Measurements from ENCODE around the gene ARHGAP29. TPM values are rescaled to one million over a fixed set of nuclear protein-coding genes. Genes with fewer than 3 reads are reported as not detected.

Gene ARHGAP29
- total RNA-seq, 1 experiment from 2014 or later = 161 TPM

DNA sequence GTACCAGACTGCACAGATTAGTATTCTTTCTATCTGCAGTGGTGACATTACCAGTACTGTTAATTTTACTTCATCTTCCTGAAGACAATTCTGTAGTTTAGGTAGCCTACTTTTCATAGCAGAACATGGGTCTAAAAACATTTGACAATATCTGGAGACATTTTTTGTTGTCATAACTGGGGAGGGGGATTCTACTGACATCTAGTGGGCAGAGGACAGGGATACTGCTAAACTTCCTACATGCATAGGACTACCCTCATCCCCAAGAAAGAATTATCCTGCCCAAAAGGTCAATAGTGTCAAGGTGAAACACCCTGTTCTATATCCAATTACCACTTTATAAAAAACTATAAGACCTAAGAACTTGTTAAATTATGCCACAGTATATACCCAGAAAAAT, 3.4 kb upstream of the ARHGAP29 start:
- Histone ChIP-seq H3K36me3 (ENCODE audit: low read depth, low read length) (peaks cover 27% of the 10 kb centered on the region), H3K4me1 (ENCODE audit: insufficient read depth, low read length) (peaks cover 43% of the 10 kb centered on the region), H2AFZ (ENCODE audit: low read length) (no peak overlapping the region), H4K20me1 (ENCODE audit: low read length) (peaks cover 32% of the 10 kb centered on the region), H3K4me2 (ENCODE audit: low read length) (peak overlapping the region; percentile 83), H3K9me2 (replicated peaks; ENCODE audit: low read length) (no peaks in the 10 kb centered on the region), H3K27ac (ENCODE audit: low read length) (peak overlapping the region; percentile 17; the same call in 1 of the 2 replicates), H3K9me3 (ENCODE audit: low read length) (no peaks in the 10 kb centered on the region), H3K79me2 (ENCODE audit: low read length) (peaks cover 99% of the 10 kb centered on the region), H3F3A (ENCODE audit: low read length, unreplicated experiment) (peaks cover 13% of the 10 kb centered on the region), H3K27me3 (ENCODE audit: low read length) (no peaks in the 10 kb centered on the region), H3K4me3 (ENCODE audit: low read length) (peak overlapping the region; percentile 15; the same call in 1 of the 2 replicates), H3K9ac (ENCODE audit: low read length) (no peak overlapping the region)
- POLR2A ChIA-PET (ENCODE audit: unreplicated experiment) = no interaction called here
- CTCF ChIA-PET = no interaction called here
- ATAC-seq (no peak), DNase-seq (peak; percentile 47)
- TF ChIP-seq EZH2 (IDR thresholded peaks at IDR 0.05; ENCODE audit: low read length, unreplicated experiment) (no peak), EZH2phosphoT487 (IDR thresholded peaks at IDR 0.05; ENCODE audit: borderline replicate concordance, low read length) (no peak)
- TF ChIP-seq, protein P1, sequence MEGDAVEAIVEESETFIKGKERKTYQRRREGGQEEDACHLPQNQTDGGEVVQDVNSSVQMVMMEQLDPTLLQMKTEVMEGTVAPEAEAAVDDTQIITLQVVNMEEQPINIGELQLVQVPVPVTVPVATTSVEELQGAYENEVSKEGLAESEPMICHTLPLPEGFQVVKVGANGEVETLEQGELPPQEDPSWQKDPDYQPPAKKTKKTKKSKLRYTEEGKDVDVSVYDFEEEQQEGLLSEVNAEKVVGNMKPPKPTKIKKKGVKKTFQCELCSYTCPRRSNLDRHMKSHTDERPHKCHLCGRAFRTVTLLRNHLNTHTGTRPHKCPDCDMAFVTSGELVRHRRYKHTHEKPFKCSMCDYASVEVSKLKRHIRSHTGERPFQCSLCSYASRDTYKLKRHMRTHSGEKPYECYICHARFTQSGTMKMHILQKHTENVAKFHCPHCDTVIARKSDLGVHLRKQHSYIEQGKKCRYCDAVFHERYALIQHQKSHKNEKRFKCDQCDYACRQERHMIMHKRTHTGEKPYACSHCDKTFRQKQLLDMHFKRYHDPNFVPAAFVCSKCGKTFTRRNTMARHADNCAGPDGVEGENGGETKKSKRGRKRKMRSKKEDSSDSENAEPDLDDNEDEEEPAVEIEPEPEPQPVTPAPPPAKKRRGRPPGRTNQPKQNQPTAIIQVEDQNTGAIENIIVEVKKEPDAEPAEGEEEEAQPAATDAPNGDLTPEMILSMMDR (conservative IDR thresholded peaks at IDR 0.05; ENCODE audit: low read depth, low read length) = peak; percentile 58
- intact Hi-C loops (cut with micrococcal nuclease) = loop anchor here (10.0 kb wide), 1 partner anchor 224 kb away; no protein-coding TSS in a partner anchor
- no TSS peak for BruUV-seq (replicated peaks)

DNA sequence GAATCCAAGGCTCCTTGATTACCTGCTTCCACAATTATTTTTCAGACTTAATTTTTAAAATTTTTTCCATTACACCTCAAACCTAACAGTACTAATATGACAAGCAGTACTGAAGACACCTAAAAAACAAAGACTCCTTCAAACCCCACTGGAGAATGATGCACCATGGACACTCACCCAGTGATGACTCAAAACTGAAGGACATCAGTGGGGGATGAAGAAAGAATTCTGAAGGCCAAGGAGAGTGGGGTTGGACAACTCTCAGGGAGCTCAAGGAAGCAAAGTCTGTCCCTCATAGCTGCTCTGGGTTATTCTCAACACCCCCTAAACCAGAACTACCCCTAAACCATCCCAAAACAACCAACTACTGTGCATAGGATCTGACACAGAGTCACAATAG, 2.4 kb upstream of the ARHGAP29 start:
- Histone ChIP-seq H3K4me2 (ENCODE audit: low read length) (peak overlapping the region; percentile 83), H3K79me2 (ENCODE audit: low read length) (peaks cover 99% of the 10 kb centered on the region), H3K9me2 (replicated peaks; ENCODE audit: low read length) (no peaks in the 10 kb centered on the region), H3K27ac (ENCODE audit: low read length) (peak overlapping the region; percentile 48; the same call in 1 of the 2 replicates), H4K20me1 (ENCODE audit: low read length) (peaks cover 43% of the 10 kb centered on the region), H3K4me3 (ENCODE audit: low read length) (peak overlapping the region; percentile 96; the same call in 1 of the 2 replicates), H3K9me3 (ENCODE audit: low read length) (no peaks in the 10 kb centered on the region), H3K27me3 (ENCODE audit: low read length) (no peaks in the 10 kb centered on the region), H2AFZ (ENCODE audit: low read length) (no peak overlapping the region), H3K36me3 (ENCODE audit: low read depth, low read length) (peaks cover 35% of the 10 kb centered on the region), H3F3A (ENCODE audit: low read length, unreplicated experiment) (peaks cover 6% of the 10 kb centered on the region), H3K9ac (ENCODE audit: low read length) (no peak overlapping the region), H3K4me1 (ENCODE audit: insufficient read depth, low read length) (peaks cover 43% of the 10 kb centered on the region)
- ChIA-PET CTCF (no interaction called here), POLR2A (ENCODE audit: unreplicated experiment) (interaction anchor here (1.0 kb wide), 1 partner anchor 85 kb away, joined by 3 read pairs; no protein-coding TSS in a partner anchor)
- ATAC-seq (0 out of 2 replicates have a peak, but pooled peaks have one; percentile 3), DNase-seq (peak; percentile 48)
- intact Hi-C loops (cut with micrococcal nuclease) = loop anchor here (10.0 kb wide), 3 partner anchors 175 to 225 kb away; partner anchors contain the start of gene ABCD3
- TF ChIP-seq EZH2phosphoT487 (IDR thresholded peaks at IDR 0.05; ENCODE audit: borderline replicate concordance, low read length) (no peak), EZH2 (IDR thresholded peaks at IDR 0.05; ENCODE audit: low read length, unreplicated experiment) (no peak)
- TF ChIP-seq, protein P1 (conservative IDR thresholded peaks at IDR 0.05; ENCODE audit: low read depth, low read length) = no peak
- no TSS peak for BruUV-seq (replicated peaks)

DNA sequence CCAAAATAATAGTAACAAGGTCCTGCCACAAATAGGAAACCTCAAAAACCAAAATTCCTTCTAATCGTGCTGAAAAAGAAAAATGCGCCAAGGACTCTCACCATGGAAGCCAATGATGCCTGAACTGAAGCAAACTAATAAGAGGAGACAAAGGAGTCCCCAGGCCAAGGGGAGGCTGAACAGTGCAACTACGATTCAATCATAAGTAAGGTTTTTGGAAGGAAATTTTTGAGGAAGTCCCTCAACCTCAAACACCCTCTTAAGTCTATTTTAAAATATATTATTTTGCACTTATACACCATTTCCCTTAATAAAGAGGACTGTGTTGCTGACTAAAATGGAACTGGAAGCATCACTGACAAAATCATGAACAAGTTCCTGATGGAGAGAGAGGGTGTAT, 1.7 kb upstream of the ARHGAP29 start:
- no TSS peak for BruUV-seq (replicated peaks)
- no peaks in the 10 kb centered on the region for H3K9me2 ChIP-seq (replicated peaks; ENCODE audit: low read length)
- DNase-seq (no peak), ATAC-seq (no peak)
- H3K4me3 ChIP-seq (ENCODE audit: low read length) = peak overlapping the region; percentile 96; the same call in 1 of the 2 replicates
- TF ChIP-seq, protein P1 (conservative IDR thresholded peaks at IDR 0.05; ENCODE audit: low read depth, low read length) = no peak
- peaks cover 38% of the 10 kb centered on the region for H3K36me3 ChIP-seq (ENCODE audit: low read depth, low read length)
- H3K79me2 ChIP-seq (ENCODE audit: low read length) = peaks cover 99% of the 10 kb centered on the region
- H3F3A ChIP-seq (ENCODE audit: low read length, unreplicated experiment) = no peaks in the 10 kb centered on the region
- H3K27me3 ChIP-seq (ENCODE audit: low read length) = no peaks in the 10 kb centered on the region
- no peaks in the 10 kb centered on the region for H3K9me3 ChIP-seq (ENCODE audit: low read length)
- H3K4me2 ChIP-seq (ENCODE audit: low read length) = peak overlapping the region; percentile 83
- H4K20me1 ChIP-seq (ENCODE audit: low read length) = peaks cover 46% of the 10 kb centered on the region
- POLR2A ChIA-PET (ENCODE audit: unreplicated experiment) = no interaction called here
- H3K9ac ChIP-seq (ENCODE audit: low read length) = no peak overlapping the region
- no peak overlapping the region for H2AFZ ChIP-seq (ENCODE audit: low read length)
- H3K27ac ChIP-seq (ENCODE audit: low read length) = peak overlapping the region; percentile 48; the same call in 1 of the 2 replicates
- CTCF ChIA-PET = no interaction called here
- H3K4me1 ChIP-seq (ENCODE audit: insufficient read depth, low read length) = peaks cover 49% of the 10 kb centered on the region
- intact Hi-C loops (cut with micrococcal nuclease) = loop anchor here (10.0 kb wide), 2 partner anchors 174 to 176 kb away; partner anchors contain the start of gene ABCD3
